Peyer's patch (tissue), 4 donors: ENCODE data around the gene CAPN10.

ENCODE experiments used
- POLR2A ChIP-seq, 2 donors: fragments of 450-650 bp; IDR thresholded peaks; one replicate each; pipeline ENCODE4 v1.5.1; 2017; ENCODE audit warnings: antibody characterized with exemption in 2 of 2, mild to moderate bottlenecking in 2 of 2, moderate library complexity in 2 of 2
- TF ChIP-seq, protein P1 (sequence below), 6 experiments: fragments of 450-650 bp in 4 of 6; fragments of 200-600 bp in 2 of 6; sonication (generic) in 1 of 6; IDR thresholded peaks; one replicate each; pipeline ENCODE4 v1.5.1; 2017 to 2019; ENCODE audit warnings: antibody characterized with exemption in 6 of 6, mild to moderate bottlenecking in 3 of 6, moderate library complexity in 1 of 6

DNA sequence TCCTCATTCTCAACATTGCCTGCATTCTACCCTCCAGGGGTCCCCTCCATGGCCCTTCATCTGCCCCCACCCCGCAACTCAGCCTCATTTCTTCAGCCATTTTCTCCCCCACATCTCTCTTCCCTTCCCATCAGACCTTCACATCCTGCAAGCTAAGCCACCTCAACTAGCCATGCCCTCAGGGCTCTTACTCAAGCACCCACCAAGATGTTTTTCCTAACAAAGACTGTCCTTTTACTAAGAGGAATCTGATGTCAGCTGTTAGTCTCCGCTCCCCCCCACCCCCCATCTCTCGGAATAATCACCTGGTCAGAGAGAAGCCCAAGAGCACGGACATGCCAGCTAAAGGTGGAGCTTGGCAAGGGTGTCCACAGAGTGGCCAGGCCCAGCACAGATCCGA, 4.7 kb upstream of the CAPN10 start:
- TF ChIP-seq, protein P1, sequence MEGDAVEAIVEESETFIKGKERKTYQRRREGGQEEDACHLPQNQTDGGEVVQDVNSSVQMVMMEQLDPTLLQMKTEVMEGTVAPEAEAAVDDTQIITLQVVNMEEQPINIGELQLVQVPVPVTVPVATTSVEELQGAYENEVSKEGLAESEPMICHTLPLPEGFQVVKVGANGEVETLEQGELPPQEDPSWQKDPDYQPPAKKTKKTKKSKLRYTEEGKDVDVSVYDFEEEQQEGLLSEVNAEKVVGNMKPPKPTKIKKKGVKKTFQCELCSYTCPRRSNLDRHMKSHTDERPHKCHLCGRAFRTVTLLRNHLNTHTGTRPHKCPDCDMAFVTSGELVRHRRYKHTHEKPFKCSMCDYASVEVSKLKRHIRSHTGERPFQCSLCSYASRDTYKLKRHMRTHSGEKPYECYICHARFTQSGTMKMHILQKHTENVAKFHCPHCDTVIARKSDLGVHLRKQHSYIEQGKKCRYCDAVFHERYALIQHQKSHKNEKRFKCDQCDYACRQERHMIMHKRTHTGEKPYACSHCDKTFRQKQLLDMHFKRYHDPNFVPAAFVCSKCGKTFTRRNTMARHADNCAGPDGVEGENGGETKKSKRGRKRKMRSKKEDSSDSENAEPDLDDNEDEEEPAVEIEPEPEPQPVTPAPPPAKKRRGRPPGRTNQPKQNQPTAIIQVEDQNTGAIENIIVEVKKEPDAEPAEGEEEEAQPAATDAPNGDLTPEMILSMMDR (IDR thresholded peaks at IDR 0.05): no peak
- no peak for TF ChIP-seq POLR2A (IDR thresholded peaks at IDR 0.05)
